ENCODE measurements around the gene NISCH.

- TF ChIP-seq CTCF (IDR thresholded peaks at IDR 0.05) = no peak
- no peak for TF ChIP-seq ZFX (IDR thresholded peaks at IDR 0.05; ENCODE audit: borderline replicate concordance)
Measured at GRCh38 chr3:52511509-52511908, 56.1 kb downstream of the NISCH start.

Data from 22Rv1 (cell line).